HG02571 (cell line): ENCODE measurements around the gene ACBD6.
"Not testable (repeated sequence)": the region's sequence is repeated elsewhere in the genome, so short reads cannot be mapped to it uniquely, and the experiment has no call there.

Experiments used
- ATAC-seq: cut with Tn5 transposase; IDR thresholded peaks from one replicate; pipeline ENCODE4 v1.9.1; 2021; ENCODE audit warnings: mild to moderate bottlenecking, moderate library complexity; ENCODE audit not compliant: unreplicated experiment

ACBD6 gene

DNA sequence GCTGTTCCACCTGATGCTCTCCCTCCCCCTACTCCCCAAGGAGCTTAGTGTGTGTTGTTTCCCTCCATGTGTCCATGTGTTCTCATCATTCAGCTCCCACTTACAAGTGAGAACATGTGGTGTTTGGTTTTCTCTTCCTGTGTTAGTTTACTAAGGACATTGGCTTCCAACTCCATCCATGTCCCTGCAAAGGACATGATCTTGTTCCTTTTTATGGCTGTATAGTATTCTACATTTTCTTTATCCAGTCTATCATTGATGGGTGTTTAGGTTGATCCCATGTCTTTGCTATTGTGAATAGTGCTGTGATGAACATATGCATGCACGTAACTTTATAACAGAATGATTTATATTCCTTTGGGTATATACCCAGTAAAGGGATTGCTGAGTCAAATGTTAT is 81.2 kb downstream of the ACBD6 start:
- ATAC-seq: not testable (repeated sequence)

GRCh38 chr1:180415985-180416633 is 86.3 kb downstream of the ACBD6 start:
- ATAC-seq: no peak

GRCh38 chr1:180415236-180415848 is 87.0 kb downstream of the ACBD6 start:
- no peak for ATAC-seq

DNA sequence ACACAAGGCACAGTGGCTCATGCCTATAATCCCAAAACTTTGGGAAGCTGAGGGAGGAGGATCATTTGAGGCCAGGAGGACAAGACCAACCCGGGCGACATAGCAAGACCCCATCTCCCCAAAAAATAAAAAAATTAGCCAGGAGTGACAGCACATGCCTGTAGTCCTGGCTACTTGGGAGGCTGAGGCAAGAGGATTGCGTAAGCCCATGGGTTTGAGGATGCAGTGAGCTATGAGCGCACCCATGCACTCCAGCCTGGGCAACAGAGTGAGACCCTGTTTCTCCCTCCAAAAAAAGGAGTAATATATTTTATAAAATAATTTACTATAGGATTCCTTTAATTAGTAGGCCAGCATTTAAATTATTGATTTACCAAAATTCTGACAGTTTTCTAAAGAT is 89.8 kb downstream of the ACBD6 start:
- no peak for ATAC-seq

DNA sequence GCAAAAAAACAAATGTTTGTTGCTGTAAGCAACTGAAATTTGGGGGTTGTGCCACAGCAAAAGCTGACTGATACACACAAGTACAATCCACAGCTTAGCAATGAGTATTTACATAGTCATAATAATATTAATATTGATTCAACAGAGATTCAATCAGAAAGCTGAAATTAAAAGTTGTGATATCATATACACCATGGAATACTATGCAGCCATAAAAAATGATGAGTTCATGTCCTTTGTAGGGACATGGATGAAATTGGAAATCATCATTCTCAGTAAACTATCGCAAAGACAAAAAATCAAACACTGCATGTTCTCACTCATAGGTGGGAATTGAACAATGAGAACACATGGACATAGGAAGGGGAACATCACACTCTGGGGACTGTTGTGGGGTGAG is 94.2 kb downstream of the ACBD6 start:
- not testable (repeated sequence) for ATAC-seq

GRCh38 chr1:180407051-180407450 is 95.3 kb downstream of the ACBD6 start:
- ATAC-seq: no peak

DNA sequence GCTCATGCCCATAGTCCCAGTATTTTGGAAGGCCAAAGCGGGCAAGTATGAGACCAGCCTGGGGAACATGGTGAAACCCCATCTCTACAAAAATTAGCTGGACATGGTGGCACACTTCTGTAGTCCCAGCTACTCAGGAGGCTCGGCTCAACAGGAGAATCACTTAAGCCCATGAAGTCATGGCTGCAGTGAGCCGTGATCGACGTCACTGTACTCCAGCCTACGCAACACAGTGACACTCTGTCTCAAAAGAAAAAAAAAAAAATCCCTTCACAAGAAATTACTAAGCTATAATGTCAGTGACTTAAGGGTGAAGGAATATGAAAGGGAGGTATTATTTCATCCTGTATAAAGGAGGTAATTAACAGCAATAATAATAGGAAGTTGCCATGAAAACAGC is 99.8 kb downstream of the ACBD6 start:
- no peak for ATAC-seq

- ATAC-seq: no peak
Measured at GRCh38 chr1:180402001-180402400, 100.4 kb downstream of the ACBD6 start.

DNA sequence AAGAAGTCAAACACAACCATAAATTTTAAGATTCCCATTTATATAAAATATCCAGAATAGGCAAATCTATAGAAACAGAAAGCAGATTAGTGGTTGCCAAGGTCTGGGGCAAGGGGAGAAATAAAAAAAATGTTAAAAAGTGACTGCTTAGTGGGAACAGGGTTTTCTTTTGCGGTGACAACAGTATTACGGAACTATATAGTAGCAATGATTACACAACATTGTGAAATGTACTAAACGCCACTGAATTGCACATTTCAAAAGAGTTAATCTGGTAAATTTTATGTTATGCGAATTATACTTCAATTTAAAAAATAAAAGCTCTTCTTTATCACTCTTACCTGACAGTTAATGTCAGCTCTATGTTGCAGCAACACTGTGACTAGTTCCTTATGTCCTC is 105.2 kb downstream of the ACBD6 start:
- no peak for ATAC-seq

GRCh38 chr1:180392427-180393145 is 109.8 kb downstream of the ACBD6 start:
- ATAC-seq: no peak

DNA sequence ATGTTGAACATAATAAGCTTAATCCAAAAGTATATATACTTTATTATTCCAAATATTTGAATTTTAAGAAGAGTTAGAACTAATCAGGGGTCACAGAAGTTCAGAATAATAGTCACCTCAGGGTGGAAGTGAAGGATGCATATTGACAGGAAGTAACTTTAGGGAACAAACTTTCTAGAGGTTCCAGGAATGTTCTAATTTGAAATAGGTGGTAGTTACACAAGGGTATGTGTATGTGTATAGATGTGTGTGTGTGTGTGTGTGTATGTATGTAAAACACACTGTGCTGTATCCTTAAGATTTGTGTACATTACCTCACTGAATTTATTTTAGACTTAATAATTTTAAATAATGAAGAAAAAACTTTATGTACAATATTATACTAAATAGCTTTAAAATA is 110.4 kb downstream of the ACBD6 start:
- ATAC-seq: no peak

- no peak for ATAC-seq
Measured at GRCh38 chr1:180387413-180387812, 115.0 kb downstream of the ACBD6 start.

- ATAC-seq: no peak
Measured at GRCh38 chr1:180386745-180387367, 115.5 kb downstream of the ACBD6 start.

DNA sequence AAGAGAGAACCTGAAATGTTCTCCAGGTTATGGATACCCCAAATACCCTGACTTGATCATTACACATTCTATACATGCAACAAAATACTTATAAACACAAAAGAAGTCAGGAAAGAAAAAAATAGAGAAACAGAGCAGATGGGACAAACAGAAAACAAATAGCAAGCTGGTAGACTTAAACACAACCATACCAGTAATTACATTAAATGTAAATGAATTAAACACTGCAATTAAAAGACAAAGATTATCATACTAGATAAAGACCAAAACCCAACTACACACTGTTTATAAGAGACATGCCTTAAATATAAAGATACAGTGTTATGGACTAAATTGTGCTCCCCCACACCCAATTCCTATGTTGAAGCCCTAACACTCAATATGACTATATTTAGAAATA is 117.2 kb downstream of the ACBD6 start:
- no peak for ATAC-seq

DNA sequence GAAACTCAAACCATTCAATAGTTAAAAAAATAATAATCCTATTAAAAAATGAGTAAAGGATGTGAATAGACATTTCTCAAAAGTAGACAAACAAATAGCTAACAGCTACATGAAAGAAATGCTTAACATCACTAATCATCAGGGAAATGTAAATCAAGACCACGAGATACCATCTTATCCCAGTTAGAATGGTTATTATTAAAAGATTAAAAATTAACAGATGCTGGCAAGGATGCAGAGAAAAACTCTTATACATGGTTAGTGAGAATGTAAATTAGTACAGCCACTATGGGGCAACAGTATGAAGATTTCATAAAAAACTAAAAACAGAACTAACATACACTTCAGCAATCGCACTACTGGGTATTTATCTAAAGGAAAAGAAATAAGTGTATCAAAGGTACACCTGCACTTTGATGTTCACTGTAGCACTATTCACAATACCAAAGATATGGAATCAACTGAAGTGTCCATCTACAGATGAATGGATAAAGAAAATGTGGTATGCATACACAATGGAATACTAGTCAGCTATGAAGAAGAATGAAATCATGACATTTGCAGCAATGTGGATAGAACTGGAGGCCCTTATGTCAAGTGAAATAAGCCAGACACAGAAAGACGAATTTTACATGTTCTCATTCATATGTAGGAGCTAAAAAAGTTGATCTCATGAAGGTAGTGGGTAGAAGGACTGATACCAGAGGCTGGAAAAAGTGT is 117.9 kb downstream of the ACBD6 start:
- no peak for ATAC-seq

GRCh38 chr1:180382326-180383115 is 119.9 kb downstream of the ACBD6 start:
- no peak for ATAC-seq

DNA sequence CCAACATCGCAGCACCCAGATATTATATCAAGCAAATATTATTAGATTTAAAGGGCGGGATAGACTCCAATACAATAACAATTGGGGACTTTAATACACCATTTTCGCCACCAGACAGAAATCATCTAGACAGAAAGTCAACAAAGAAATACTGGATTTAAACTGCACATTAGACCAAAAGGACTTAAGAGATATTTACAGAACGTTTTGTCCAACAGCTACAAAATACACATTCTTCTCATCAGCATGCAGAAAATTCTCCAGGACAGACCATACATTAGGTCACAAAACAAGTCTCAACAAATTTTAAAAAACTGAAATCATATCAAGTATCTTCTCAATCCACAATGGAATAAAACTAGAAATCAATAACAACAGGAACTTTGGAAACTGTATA is 121.2 kb downstream of the ACBD6 start:
- ATAC-seq: no peak

- ATAC-seq: no peak
Measured at GRCh38 chr1:180380259-180381183, 121.9 kb downstream of the ACBD6 start.

- ATAC-seq: no peak
Measured at GRCh38 chr1:180376800-180377199, 125.6 kb downstream of the ACBD6 start.
